GM10266 (cell line): ENCODE measurements around the gene B3GALT6.

ENCODE experiments used
- DNase-seq: peaks from one replicate; pipeline ENCODE4 v3.0.0; 2012; ENCODE audit errors: extremely low spot score
- CTCF ChIP-seq: IDR thresholded peaks from 2 replicates; pipeline ENCODE4 v1.5.1; 2012; ENCODE audit warnings: mild to moderate bottlenecking, low read depth; ENCODE audit not compliant: control insufficient read depth, insufficient read depth; ENCODE audit errors: missing control alignments

Gene B3GALT6

DNA sequence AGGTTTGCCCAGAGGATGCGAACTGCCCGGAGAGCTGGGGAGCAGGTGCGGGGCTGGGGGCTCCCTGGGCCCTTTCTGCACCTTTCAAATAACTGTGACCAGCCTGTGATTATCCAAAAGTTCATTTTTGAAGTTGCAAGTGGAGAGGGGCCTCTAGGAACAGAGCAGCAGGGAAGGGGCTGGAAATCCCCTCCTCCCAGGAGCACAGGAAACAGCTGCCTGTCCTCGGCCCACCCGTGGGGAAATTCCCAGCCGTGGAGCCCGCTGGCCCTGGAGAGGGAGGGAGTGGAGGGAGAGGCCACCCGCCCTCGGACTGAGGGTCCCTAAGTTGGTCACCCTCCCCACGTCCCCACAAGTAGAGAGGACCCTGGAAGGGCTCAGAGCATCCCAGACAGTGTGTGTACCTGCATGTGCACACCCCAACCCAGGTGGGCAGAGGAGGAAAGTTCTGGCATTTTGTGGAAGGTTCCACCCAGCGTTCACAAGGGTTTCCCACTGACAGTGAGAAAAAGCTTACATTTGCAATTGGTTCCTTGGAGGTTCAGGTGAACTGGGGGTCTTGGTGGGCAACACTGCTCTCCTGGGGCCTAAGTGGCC is 16.9 kb upstream of the B3GALT6 start:
- DNase-seq: no peak
- TF ChIP-seq CTCF: no peak

- TF ChIP-seq CTCF: no peak
- no peak for DNase-seq
These were observed 16.0 kb upstream of the B3GALT6 start for GRCh38 chr1:1215881-1216605.

DNA sequence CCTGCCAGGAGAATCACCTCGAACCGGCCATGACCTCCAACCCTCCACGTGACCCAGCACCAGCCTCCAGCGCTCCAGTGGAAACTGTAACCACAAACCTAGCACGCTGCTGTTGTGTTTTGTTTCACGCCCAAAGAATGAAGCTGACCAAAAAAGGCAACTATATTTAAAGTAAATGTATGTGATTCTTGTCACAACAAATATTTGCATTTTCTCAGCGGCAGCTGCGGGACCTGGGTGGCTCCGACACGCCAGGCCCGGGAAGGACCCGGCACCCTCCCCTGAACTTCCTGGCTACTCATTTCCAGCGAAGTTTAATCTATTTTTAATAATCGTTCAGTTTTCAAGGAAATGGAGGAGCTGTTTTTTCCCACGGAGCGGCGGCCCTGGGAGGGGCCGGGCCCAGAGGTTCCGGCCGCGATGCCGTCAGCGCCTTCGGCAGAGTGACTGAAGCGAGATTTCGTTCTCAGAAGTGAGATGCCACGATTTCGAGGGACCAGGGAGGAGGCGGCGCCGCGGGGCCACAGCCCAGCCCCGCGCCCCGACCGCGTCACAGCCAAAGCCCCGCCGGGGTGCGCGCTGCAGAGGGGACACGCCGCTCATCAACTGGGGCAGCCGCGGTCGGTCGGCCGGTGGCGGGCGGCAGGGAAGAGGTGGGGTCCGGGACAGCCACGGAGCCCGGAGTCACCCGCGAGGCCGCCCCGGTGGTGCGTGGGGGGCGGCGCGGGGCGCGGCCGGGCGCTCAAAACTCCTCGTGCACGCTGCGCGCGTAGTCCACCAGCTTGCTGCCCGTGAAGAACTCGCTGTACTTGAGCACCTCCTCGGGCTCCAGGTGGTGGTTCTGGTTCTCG is 15.0 kb upstream of the B3GALT6 start:
- TF ChIP-seq CTCF: no peak
- no peak for DNase-seq

GRCh38 chr1:1217621-1218523 is 14.2 kb upstream of the B3GALT6 start:
- TF ChIP-seq CTCF: no peak
- no peak for DNase-seq

DNA sequence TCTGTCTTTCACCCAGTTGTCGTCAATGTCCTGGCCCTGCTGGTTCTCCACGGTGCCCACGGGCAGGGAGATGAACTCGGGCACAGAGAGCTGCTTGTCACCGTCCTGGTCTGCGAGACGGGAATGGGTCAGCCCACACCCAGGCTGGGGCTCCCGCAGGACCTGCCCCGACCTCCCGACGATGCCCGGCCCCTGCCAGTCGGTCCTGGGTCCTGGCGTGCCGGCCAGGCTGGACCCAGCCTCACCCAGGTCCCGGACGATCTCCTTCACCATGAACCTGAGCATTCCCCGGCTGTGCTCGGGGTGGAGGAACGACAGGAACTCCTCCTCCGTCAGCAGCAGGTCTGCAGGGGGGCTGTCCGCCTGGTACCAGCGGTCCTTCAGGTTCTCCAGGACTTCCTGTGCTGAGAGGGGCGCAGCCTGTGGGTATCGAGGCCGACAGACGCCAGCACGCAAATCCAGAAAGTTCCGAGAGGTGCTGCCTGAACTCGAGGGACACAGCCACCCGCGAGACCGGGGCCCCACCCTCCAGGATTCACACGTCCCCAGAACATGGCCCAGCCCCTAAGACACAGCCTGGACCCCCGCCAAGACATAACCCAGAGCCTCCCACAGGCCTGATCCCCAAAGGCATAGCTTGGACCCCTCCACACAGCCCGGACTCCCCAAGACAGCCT is 13.4 kb upstream of the B3GALT6 start:
- no peak for DNase-seq
- TF ChIP-seq CTCF: no peak

GRCh38 chr1:1219341-1219740 is 12.7 kb upstream of the B3GALT6 start:
- DNase-seq: no peak
- TF ChIP-seq CTCF: no peak
